Activated T-helper 1 cell treated with anti-CD3 and anti-CD28 coated beads, Interleukin-2, amount 50 U/mL, for 16 hours (primary cell): Measurements from ENCODE around the gene BACH2.
"Not testable (repeated sequence)": the region's sequence is repeated elsewhere in the genome, so short reads cannot be mapped to it uniquely, and the experiment has no call there.

Experiments used
- DNase-seq, 2 donors: peaks; one replicate each; pipeline ENCODE4 v3.0.0-alpha.2; 2020; ENCODE audit warnings: low read depth in 1 of 2, low spot score in 1 of 2

BACH2 gene

GRCh38 chr6:90214966-90215365, 81.7 kb downstream of the BACH2 start:
- no peak for DNase-seq

GRCh38 chr6:90214461-90214860, 82.2 kb downstream of the BACH2 start:
- no peak for DNase-seq

- no peak for DNase-seq
Measured at GRCh38 chr6:90212274-90212673, 84.4 kb downstream of the BACH2 start.

GRCh38 chr6:90209527-90209926, 87.1 kb downstream of the BACH2 start:
- no peak for DNase-seq

GRCh38 chr6:90208690-90209089, 88.0 kb downstream of the BACH2 start:
- not testable (repeated sequence) for DNase-seq

DNA sequence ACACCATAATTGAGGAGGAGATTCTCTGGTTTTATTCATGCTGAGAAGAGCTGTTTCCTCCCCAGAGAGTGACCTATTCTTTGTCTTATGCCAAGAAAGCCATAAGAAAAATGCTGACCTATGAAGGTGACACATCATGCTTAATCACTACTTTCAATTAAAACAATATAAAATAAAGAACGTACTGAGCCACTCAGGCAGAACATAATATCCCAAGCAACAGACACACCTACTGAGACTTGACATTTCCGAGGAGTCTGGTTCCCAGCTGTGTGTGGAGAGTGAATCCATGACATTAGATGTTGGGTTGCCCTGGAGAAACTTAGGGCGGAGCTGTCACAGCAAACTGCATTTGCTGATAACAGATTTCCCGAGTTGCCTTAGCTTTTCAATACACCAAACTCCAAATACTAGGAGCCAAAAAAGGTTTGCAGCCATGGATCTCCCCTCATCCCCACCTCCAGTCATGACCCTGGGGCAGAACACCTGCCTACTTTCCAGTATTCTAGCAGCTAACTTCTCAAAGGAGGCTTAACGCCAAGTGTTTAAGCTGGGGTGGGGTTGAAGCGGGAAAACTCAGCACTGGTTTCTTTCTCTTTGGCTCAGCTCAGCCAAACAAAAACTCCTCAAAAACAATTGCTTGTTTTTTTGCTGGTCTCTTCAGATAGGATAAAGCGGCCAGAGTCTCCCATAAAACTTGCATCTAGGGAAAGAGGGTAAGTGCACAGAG, 92.2 kb downstream of the BACH2 start:
- no peak for DNase-seq

GRCh38 chr6:90203672-90204071, 93.0 kb downstream of the BACH2 start:
- DNase-seq: no peak

GRCh38 chr6:90202156-90202555, 94.5 kb downstream of the BACH2 start:
- no peak for DNase-seq

GRCh38 chr6:90199900-90200299, 96.7 kb downstream of the BACH2 start:
- no peak for DNase-seq

DNA sequence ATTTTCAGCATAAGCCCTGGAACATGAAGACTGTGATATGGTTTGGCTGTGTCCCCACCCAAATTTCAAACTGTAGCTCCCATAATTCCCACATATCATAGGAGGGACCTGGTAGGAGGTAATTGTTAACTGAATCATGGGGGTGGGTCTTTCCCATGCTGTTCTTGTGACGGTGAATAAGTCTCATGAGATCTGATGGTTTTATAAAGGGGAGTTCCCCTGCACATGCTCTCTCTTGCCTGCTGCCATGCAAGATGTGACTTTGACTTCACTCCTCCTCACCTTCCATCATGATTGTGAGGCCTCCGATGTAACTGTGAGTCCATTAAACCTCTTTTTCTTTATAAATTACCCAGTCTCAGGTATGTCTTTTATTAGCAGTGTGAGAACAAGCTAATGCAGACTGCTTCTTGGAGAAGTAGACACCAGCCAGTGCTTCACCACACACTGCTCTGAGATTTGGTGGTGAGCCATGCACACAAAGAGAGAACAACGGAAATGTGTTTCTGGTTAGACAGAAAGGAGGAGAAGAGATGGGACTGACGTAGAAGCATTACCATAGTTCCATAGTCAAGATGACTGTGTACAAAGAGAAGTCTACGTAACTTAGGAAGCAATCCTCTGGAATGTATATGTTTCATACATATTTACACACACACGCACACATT, 97.8 kb downstream of the BACH2 start:
- DNase-seq: no peak

- no peak for DNase-seq
Measured at GRCh38 chr6:90197854-90198496, 98.7 kb downstream of the BACH2 start.

DNA sequence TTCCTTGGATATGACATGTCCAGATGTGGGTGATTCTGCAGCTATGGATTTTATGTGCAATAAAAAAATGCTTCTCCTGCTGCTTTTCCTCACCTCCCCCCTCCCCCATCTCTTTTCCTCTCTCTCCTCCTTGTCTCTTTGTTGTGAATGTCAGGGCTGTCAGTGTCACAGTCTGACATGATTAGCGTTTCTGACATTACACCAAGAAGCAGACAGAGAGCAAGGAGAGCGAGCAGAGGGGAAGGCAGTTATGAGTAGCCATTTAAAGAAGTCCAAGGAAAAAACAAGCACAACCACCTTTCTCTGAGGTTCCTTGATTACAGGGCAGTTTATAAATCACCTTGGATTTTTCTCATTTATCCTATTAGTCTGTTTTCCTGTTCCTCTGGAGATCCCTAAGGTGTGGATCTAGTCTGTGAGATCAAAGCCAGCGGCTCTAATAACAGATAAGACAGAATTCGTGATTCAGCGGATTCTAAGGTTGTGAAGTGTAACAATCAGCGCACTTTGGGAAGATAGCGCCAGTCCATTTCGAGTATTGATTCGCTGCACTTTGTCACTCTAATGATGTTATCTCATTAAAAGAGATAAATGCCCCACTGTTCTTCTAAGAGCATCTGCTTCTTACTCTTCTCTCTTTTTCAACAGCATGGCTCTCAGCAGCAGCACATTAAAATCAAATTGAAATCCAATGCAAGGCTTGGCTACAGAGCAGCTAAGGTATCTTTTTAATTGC, 101.4 kb downstream of the BACH2 start:
- DNase-seq: no peak

GRCh38 chr6:90194371-90194841, 102.2 kb downstream of the BACH2 start:
- no peak for DNase-seq

DNA sequence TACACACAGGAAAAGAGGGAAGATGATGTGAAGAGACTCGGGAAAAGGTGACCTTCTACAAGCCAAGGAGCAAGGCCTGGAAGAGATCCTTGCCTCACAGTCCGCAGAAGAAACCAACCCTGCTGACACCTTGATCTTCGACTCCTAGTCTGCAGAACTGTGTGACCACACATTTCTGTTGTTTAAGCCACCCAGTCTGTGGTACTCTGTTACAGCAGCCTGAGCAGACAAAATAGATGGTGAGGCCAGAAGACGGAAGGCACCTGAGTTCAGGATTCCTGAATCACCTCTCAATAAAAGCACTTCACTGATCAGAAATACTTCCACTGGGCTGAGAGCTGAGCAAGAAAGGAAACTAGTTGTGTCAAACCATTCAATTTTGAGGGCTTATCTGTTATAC, 103.3 kb downstream of the BACH2 start:
- DNase-seq: no peak

- DNase-seq: no peak
Measured at GRCh38 chr6:90192857-90193256, 103.8 kb downstream of the BACH2 start.

DNA sequence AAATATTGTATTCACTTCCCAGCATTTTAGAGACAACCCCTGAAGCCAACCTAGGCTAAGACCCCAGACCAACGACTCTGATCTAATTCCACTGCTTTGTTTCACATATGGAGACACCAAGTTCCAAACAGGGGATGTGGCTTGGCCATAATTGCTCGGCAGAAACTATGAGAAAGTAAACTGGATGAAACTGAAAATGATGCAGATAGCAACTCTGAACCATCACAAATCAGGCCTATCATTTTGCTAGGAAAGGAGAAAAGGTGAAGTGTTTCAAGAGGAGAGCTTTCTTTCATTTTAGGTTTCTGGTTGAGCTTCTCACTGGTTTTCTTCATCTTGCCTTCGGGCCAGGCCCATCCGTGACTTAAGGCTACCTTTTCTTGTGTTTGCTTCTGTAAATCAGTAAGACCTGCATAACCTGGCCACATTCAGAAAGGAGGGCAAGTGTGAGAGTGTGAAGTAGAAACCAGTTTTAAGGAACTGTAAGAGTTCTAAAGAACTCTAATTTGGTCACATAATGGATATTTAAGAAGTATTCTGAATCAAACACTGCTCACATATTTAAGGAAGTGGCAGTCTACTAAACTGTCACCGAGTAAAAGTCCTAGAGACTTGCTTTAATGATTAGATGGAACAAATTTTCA, 105.8 kb downstream of the BACH2 start:
- no peak for DNase-seq

- DNase-seq: no peak
Measured at GRCh38 chr6:90190131-90190530, 106.5 kb downstream of the BACH2 start.

- no peak for DNase-seq
Measured at GRCh38 chr6:90187437-90188121, 109.1 kb downstream of the BACH2 start.

GRCh38 chr6:90186637-90187371, 109.8 kb downstream of the BACH2 start:
- no peak for DNase-seq

- DNase-seq: no peak
Measured at GRCh38 chr6:90186026-90186425, 110.6 kb downstream of the BACH2 start.
